HepG2 (cell line): ENCODE measurements around the gene RPS27A.
"Not testable (repeated sequence)": the region's sequence is repeated elsewhere in the genome, so short reads cannot be mapped to it uniquely, and the experiment has no call there.

Experiments used
- CSRNP1 ChIP-seq: sonication (generic); formaldehyde crosslinking; IDR thresholded peaks from 2 replicates; pipeline ENCODE4 v1.8.1; 2023; ENCODE audit warnings: mild to moderate bottlenecking, missing genetic modification reagents
- CTCF ChIP-seq: sonication (generic); formaldehyde crosslinking; IDR thresholded peaks from 2 replicates; pipeline ENCODE4 v1.5.0; 2020; ENCODE audit warnings: mild to moderate bottlenecking, missing genetic modification reagents, moderate library complexity
- FOSL1 ChIP-seq: sonication (generic); formaldehyde crosslinking; IDR thresholded peaks from 2 replicates; pipeline ENCODE4 v1.9.0; 2021; ENCODE audit warnings: missing genetic modification reagents, borderline replicate concordance
- MZF1 ChIP-seq: sonication (generic); formaldehyde crosslinking; IDR thresholded peaks from 2 replicates; pipeline ENCODE4 v1.8.1; 2023; ENCODE audit warnings: mild to moderate bottlenecking, missing genetic modification reagents, borderline replicate concordance
- PHF21A ChIP-seq: sonication (generic); formaldehyde crosslinking; IDR thresholded peaks from 2 replicates; pipeline ENCODE4 v1.5.0; 2020; ENCODE audit warnings: mild to moderate bottlenecking, missing genetic modification reagents
- POLR2A ChIP-seq, 2 experiments: IDR thresholded peaks; 2 replicates each; pipeline ENCODE4 v1.6.1; 2011; ENCODE audit warnings: low read depth in 2 of 2, low read length in 2 of 2, mild to moderate bottlenecking in 1 of 2, moderate library complexity in 1 of 2; ENCODE audit not compliant: insufficient read depth in 1 of 2
- RAD21 ChIP-seq: fragments of 450-650 bp; formaldehyde crosslinking; IDR thresholded peaks from 2 replicates; pipeline ENCODE4 v1.5.0; 2020; ENCODE audit warnings: mild to moderate bottlenecking
- RNF2 ChIP-seq: fragments of 450-650 bp; conservative IDR thresholded peaks from 2 replicates; pipeline ENCODE4 v1.6.1; 2016; ENCODE audit warnings: low read depth
- SP1 ChIP-seq, 2 experiments: fragments of 450-650 bp in 1 of 2; sonication (generic) in 1 of 2; formaldehyde crosslinking in 1 of 2; IDR thresholded peaks; 2 replicates each; pipeline versions ENCODE4 v1.4.0 to v1.6.1; 2016 to 2020; ENCODE audit warnings: missing genetic modification reagents in 1 of 2
- TOE1 ChIP-seq: sonication (generic); formaldehyde crosslinking; IDR thresholded peaks from 2 replicates; pipeline ENCODE4 v1.4.0; 2020; ENCODE audit warnings: mild to moderate bottlenecking, missing genetic modification reagents
- TF ChIP-seq, protein P1 (sequence below): sonication (generic); formaldehyde crosslinking; IDR thresholded peaks from 2 replicates; pipeline ENCODE4 v1.4.0; 2020; ENCODE audit warnings: missing genetic modification reagents

- not testable (repeated sequence) for TF ChIP-seq POLR2A (IDR thresholded peaks at IDR 0.05; ENCODE audit: insufficient read depth in 1 of 2, low read depth in 2 of 2, low read length in 2 of 2); SP1 (IDR thresholded peaks at IDR 0.05); SP1 (CRISPR knock-in tag; IDR thresholded peaks at IDR 0.05); RAD21 (CRISPR knock-in tag); MZF1 (CRISPR knock-in tag); RNF2; TOE1 (CRISPR knock-in tag); PHF21A (CRISPR knock-in tag); FOSL1 (CRISPR knock-in tag); CTCF (CRISPR knock-in tag); CSRNP1 (CRISPR knock-in tag)
- TF ChIP-seq, protein P1, sequence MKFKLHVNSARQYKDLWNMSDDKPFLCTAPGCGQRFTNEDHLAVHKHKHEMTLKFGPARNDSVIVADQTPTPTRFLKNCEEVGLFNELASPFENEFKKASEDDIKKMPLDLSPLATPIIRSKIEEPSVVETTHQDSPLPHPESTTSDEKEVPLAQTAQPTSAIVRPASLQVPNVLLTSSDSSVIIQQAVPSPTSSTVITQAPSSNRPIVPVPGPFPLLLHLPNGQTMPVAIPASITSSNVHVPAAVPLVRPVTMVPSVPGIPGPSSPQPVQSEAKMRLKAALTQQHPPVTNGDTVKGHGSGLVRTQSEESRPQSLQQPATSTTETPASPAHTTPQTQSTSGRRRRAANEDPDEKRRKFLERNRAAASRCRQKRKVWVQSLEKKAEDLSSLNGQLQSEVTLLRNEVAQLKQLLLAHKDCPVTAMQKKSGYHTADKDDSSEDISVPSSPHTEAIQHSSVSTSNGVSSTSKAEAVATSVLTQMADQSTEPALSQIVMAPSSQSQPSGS (CRISPR knock-in tag), result not testable (repeated sequence)
Measured at GRCh38 chr2:55259586-55259985, 27.1 kb downstream of the RPS27A start.
